H1 (cell line): Measurements from ENCODE around the gene KRT6C. TPM values are rescaled to one million over a fixed set of nuclear protein-coding genes. Genes with fewer than 3 reads are reported as not detected.

Experiments used
- ATF2 ChIP-seq: IDR thresholded peaks from 2 replicates; pipeline ENCODE4 v1.6.1; 2012; ENCODE audit warnings: low read length, inconsistent platforms
- BCL11A ChIP-seq, 2 experiments: IDR thresholded peaks; one replicate each; pipeline ENCODE4 v1.6.1; 2011; ENCODE audit warnings: low read depth in 2 of 2, low read length in 2 of 2, mild to moderate bottlenecking in 2 of 2
- CEBPB ChIP-seq: IDR thresholded peaks from 2 replicates; pipeline ENCODE4 v1.6.1; 2012; ENCODE audit warnings: low read depth, low read length
- TCF12 ChIP-seq: IDR thresholded peaks from 2 replicates; pipeline ENCODE4 v1.6.1; 2011; ENCODE audit warnings: low read depth, mild to moderate bottlenecking, low read length
- polyA plus RNA-seq, 7 experiments: library from polyadenylated mRNA; depleted of rRNA in 3 of 7; stranded (reverse) in 5 of 7; unstranded in 2 of 7; fragments of >200 nt in 5 of 7; fragments of 200-250 nt in 2 of 7; gene quantifications; 1 replicate in 5 of 7; 2 replicates in 1 of 7; 4 replicates in 1 of 7; pipeline versions ENCODE4 v1.2.1 to v1.2.3, GENCODE V29; 2011 to 2013; ENCODE audit warnings: missing spikeins in 2 of 7, mixed read lengths in 2 of 7
- total RNA-seq: library from RNA; stranded (reverse); fragmentation: NEBNext Ultra II Directional; extraction: Animal tissue kit (Norgen Biotek cat#: 25700); gene quantifications from 2 replicates; pipeline ENCODE4 v1.2.1, GENCODE V29; 2021

The KRT6C gene
- total and polyA plus RNA-seq, 2 of the 8 experiments (the other 6 are each of a cell fraction or from before 2014, with no cell fraction given), result not detected

DNA sequence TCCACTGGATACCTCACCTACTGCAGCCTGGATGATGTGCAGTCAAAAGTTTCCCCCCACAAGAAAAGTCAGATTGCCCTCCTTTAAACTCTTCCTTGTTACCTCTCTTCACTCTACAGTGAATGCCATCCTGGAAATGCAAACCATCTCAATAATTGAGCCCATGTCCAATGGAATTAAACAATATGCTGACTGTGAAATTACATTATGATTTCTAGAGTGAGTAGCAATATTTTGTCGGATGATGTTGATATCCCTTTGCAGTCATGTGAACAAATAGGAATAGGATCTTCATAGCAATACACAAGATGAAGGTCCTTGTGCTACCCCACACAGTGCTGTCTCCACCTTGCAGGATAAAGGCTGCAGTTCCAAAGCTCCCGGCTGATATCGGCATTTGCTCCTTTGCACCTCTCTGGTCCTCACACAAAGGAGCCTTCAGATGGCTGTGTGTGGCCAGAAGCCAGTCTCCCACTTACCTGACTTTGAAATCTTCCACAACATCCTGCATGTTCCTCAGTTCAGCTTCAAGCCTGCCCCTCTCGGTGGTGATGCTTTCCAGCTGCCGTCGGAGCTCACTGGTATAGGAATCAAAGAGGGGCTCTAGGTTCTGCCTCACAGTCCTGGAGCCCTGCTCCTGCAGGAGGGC, 40.9 kb downstream of the KRT6C start (continued):
- TF ChIP-seq TCF12 (no peak), BCL11A (IDR thresholded peaks at IDR 0.05; ENCODE audit: low read depth in 2 of 2, low read length in 2 of 2) (no peak), ATF2 (no peak), CEBPB (no peak)
- TF ChIP-seq, all 59 proteins: peak for 0
